GM18507 (cell line): Measurements from ENCODE around the gene ATOH8.
"Not testable (repeated sequence)": the region's sequence is repeated elsewhere in the genome, so short reads cannot be mapped to it uniquely, and the experiment has no call there.

Source experiments
- DNase-seq: peaks from one replicate; pipeline ENCODE4 v3.0.0; 2011; ENCODE audit warnings: low read depth; ENCODE audit not compliant: insufficient read length; ENCODE audit errors: extremely low spot score
- FAIRE-seq: peaks from 2 replicates; lab custom pipeline; 2011; peaks lifted over from hg19 to GRCh38; lab: Jason Lieb, UNC

Gene ATOH8

GRCh38 chr2:85753525-85754312 lies at the start of gene ATOH8:
Gene ATOH8, plus strand, starts transcription at chr2:85753991. Its CDS starts 199 bp downstream, at chr2:85754190.
- FAIRE-seq (no peak), DNase-seq (no peak)

DNA sequence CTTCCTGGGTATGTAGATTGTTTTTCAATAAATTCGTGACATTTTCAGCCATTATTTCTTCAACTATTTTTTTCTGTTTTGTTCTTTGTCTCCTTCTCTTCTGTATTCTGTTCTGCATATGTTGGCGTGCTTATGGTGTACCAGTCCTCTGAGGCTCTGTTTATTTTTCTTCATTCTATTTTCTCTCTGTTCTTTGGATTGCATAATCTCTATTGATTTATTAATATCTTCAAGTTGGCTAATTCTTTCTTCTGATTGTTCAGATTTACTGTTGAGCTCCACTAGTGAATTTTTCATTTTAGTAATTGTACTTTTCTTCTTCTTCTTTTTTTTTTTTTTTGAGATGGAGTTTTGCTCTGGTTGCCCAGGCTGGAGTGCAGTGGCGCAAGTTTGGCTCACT lies 49.8 kb upstream of the ATOH8 start:
- FAIRE-seq: no peak
- no peak for DNase-seq

- DNase-seq: no peak
- FAIRE-seq: peak; percentile 75
Observed at GRCh38 chr2:85704800-85705679, 48.8 kb upstream of the ATOH8 start.

GRCh38 chr2:85705680-85706039 lies 48.1 kb upstream of the ATOH8 start:
- DNase-seq (no peak), FAIRE-seq (no peak)

DNA sequence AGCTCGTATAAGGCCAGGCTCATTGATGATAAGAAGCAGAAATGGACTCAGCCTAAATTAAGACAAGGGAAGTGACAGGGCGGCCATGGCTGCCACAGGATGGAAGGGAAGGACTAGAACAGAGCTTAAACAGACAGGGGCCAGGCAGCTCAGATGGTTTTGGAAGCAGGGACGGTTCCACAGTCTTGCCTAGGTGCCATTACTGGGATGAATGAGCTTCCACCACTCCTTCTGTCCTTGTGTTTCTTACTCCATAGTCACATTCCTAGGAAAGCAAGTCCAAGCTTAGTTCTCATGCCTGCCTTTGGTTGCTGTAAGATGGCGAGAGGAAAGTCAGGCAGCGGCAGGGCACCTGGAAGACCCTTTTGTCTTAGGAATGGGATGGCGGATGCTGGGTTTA lies 47.7 kb upstream of the ATOH8 start:
- FAIRE-seq (no peak), DNase-seq (no peak)

- DNase-seq (no peak), FAIRE-seq (no peak)
Observed at GRCh38 chr2:85706599-85707296, 47.0 kb upstream of the ATOH8 start.

GRCh38 chr2:85707304-85707703 lies 46.5 kb upstream of the ATOH8 start:
- FAIRE-seq (peak; percentile 90), DNase-seq (peak; percentile 50)

DNA sequence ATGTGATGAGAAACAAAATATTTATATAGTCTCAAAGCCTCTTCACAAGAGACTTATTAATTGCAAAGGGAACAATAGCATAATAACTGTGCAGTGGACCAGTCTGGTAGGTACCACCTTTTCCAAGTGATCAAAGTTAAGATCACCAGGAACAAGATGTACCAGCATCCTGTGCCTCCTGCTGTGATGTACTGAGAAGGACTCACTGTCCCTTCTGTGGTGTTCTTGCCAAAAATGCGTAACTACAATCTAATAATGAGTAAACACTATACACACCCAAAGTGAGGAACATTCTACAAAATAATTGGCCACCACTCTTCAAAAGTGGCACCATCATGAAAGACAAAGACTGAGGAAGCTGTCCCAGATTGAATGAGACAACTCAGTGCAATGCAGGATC lies 45.1 kb upstream of the ATOH8 start:
- DNase-seq (no peak), FAIRE-seq (no peak)

DNA sequence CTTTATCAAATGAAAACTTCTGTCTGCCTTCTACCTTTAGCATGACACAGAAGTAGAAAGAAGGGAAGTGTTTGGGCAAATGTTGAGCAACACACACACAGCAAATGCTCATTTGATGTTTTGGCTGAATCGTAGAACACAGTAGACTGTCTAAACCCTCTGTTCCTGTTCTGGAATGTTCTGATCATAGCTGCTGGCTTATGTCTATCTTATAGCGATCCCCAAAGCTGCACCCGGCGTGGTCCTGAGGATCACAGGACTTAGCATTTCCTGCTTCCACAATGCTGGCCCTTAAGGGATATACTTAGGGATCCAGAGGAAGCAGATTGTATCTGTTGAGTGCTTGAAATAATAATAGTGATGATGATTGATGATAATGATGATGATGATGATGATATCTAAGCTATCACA lies 44.4 kb upstream of the ATOH8 start:
- no peak for FAIRE-seq
- no peak for DNase-seq

- FAIRE-seq (no peak), DNase-seq (no peak)
Observed at GRCh38 chr2:85710687-85711577, 42.9 kb upstream of the ATOH8 start.

DNA sequence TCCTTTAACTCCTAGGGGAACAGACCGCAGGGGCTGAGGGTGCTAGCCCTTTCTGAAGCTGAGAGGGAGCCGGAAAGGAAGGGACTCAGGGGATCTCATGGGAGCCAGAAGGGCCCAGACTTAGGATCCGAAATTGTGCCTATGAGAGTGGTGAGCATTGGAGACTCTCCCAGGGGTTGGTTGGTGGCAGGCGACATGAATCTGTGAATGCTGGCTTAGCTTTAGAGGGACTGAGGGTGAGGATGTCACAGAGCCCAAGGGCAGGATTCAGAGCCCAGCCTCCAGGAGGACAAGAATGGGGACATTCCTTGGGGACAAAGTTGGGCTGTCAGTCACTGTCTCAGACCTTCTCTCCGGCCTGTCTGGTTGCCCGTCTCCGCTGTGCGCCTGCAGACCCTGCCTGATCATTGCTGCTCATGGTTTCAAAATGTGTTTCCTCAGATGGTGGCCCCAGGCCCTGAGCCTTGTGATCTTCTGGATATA lies 42.2 kb upstream of the ATOH8 start:
- FAIRE-seq: no peak
- DNase-seq: no peak

- no peak for DNase-seq
- no peak for FAIRE-seq
Observed at GRCh38 chr2:85712336-85712735, 41.5 kb upstream of the ATOH8 start.

DNA sequence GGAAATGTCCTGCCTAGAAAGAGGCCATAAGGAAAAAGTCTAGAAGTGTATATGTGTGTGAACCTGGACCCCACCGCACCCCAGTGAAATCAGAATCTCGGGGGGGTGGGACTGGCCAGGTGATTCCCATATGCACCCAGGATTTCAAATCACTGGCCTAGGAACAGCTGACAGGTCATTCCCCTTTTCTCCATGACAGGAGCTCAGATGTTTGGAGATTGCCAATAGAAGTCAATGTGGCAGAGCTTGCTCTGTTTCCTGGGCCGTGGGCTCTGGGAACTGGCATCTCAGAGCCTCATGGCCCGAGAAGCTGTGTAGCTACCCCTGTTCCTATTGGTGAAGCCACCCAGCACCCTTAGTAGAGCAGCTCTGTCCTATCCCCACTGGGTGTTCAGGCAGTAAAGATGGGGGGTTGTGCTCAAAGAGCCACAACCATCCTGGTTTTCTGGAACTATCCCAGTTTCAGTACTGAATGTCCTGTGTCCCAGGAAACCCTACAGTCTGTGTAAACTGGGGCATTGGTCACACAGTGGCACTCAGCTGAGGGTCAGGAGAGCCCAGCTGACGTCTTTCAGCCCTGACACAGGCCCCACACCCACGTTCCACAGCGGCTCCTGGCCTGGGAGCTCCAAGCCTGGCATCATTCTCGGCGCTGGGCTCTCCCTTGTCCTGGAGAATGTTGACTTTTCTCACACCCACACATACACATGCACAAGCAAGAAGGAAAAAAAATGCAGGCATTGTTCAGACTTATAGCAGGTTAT lies 40.8 kb upstream of the ATOH8 start:
- FAIRE-seq: no peak

DNA sequence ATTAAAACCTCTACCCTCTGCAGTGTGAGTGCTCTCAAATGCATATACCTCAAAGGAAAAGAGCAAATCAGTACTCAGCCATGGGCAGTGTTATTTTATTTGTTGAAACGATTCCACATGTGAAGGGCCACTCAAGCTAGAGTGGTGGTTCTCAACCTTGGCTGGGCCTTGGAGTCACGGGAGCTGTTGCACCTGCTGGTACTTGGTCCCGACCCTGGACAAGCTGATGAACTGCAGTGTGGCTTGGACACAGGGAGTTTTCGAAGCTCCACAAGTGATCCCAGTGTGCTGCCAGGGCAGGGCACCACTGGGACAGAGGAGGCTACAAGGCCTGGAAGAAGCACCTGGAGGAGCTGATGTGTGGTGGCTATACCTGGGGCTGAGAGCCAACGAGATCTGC lies 40.0 kb upstream of the ATOH8 start:
- DNase-seq (no peak), FAIRE-seq (no peak)

More for the DNA sequence above, 40.8 kb upstream of the ATOH8 start:
- no peak for DNase-seq

GRCh38 chr2:85714421-85714820 lies 39.4 kb upstream of the ATOH8 start:
- not testable (repeated sequence) for DNase-seq, FAIRE-seq

GRCh38 chr2:85714841-85715240 lies 39.0 kb upstream of the ATOH8 start:
- FAIRE-seq (no peak), DNase-seq (no peak)

DNA sequence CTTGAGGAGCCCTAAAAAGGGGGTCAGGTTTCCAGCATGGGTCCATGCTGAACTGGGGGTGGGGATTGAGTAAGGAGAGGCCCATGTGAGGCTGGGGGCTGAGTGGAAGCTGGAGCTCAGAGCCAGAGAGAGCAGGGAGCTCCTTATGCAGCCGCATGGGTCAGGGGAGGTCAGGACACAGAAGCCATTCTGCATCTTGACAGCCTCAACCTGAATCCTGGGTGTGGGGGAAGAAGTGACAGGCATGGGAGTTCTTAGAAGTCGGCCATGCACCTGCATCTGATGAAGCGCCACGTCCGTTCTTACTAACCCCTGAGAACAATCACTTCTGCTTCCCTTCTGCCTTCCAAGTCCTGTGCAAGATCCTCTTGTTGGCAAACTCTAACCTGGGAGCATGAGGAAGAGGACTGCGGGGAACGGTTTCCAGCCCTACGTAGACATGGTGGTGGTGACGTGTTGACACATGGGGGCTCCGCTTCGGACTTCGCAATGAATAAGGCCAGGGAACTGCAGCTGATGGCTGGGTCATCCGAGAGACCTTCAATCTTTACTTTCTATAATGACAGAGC lies 37.4 kb upstream of the ATOH8 start:
- FAIRE-seq: no peak

More for the DNA sequence above, 37.4 kb upstream of the ATOH8 start:
- no peak for DNase-seq
